GM23338 (cell line): ENCODE measurements around the gene TOR2A. TPM values are rescaled to one million over a fixed set of nuclear protein-coding genes. Genes with fewer than 3 reads are reported as not detected.
A peak's percentile ranks its signal among the peaks of the same experiment; 100 is the strongest.

Source experiments
- ATAC-seq: fragments of 200-7000 bp; cut with Tn5 transposase; 3 replicates; pipeline ENCODE4 v1.9.1; 2020
- DNase-seq: peaks from one replicate; pipeline ENCODE4 v3.0.0-alpha.2; 2015; ENCODE audit warnings: low spot score
- H2AFZ ChIP-seq: fragments of 200-600 bp; sonication (generic); 2 replicates; pipeline ENCODE4 v1.8.0; 2016; ENCODE audit warnings: antibody characterized with exemption, mild to moderate bottlenecking, moderate library complexity
- H3F3A ChIP-seq: fragments of 200-600 bp; sonication (generic); replicated peaks from 2 replicates; pipeline ENCODE4 v1.8.0; 2017; ENCODE audit warnings: antibody characterized with exemption, mixed run types, low read depth
- H3K27ac ChIP-seq: fragments of 200-600 bp; sonication (generic); 2 replicates; pipeline ENCODE4 v1.6.1; 2016; ENCODE audit warnings: low read depth
- H3K27me3 ChIP-seq: fragments of 200-600 bp; sonication (generic); 2 replicates; pipeline ENCODE4 v1.8.0; 2016; ENCODE audit warnings: mild to moderate bottlenecking, mixed run types, moderate library complexity; ENCODE audit not compliant: insufficient read depth
- H3K36me3 ChIP-seq: fragments of 200-600 bp; sonication (generic); 2 replicates; pipeline ENCODE4 v1.8.0; 2016; ENCODE audit warnings: mild to moderate bottlenecking; ENCODE audit not compliant: insufficient read depth
- H3K4me1 ChIP-seq: fragments of 200-600 bp; sonication (generic); 2 replicates; pipeline ENCODE4 v1.8.0; 2016; ENCODE audit warnings: mild to moderate bottlenecking, moderate library complexity; ENCODE audit not compliant: insufficient read depth
- H3K4me2 ChIP-seq: fragments of 200-600 bp; sonication (generic); 2 replicates; pipeline ENCODE4 v1.7.1; 2017; ENCODE audit warnings: mixed run types
- H3K4me3 ChIP-seq: fragments of 200-600 bp; sonication (generic); 2 replicates; pipeline ENCODE4 v1.6.1; 2016; ENCODE audit warnings: mixed run types
- H3K79me2 ChIP-seq: fragments of 200-600 bp; sonication (generic); replicated peaks from 2 replicates; pipeline ENCODE4 v1.8.0; 2017; ENCODE audit warnings: mild to moderate bottlenecking; ENCODE audit not compliant: insufficient read depth
- H3K9me2 ChIP-seq: fragments of 200-600 bp; sonication (generic); 2 replicates; pipeline ENCODE4 v1.8.0; 2017; ENCODE audit not compliant: insufficient read depth
- H4K20me1 ChIP-seq: fragments of 200-600 bp; sonication (generic); replicated peaks from 2 replicates; pipeline ENCODE4 v1.8.0; 2017; ENCODE audit warnings: mild to moderate bottlenecking; ENCODE audit not compliant: insufficient read depth
- H3K27ac Mint-ChIP-seq: 2 replicates; pipeline ENCODE4 v1.8.0; 2020; ENCODE audit warnings: inconsistent platforms, mild to moderate bottlenecking, moderate library complexity, mixed read lengths
- H3K27me3 Mint-ChIP-seq: 3 replicates; pipeline ENCODE4 v1.8.0; 2022; ENCODE audit warnings: low read depth, mild to moderate bottlenecking, moderate library complexity, mixed read lengths, inconsistent platforms; ENCODE audit not compliant: insufficient read depth, poor library complexity
- H3K36me3 Mint-ChIP-seq: 3 replicates; pipeline ENCODE4 v1.8.0; 2021; ENCODE audit warnings: low read depth, mild to moderate bottlenecking, inconsistent platforms, moderate library complexity, mixed read lengths
- H3K4me1 Mint-ChIP-seq: 3 replicates; pipeline ENCODE4 v1.8.0; 2020; ENCODE audit warnings: mild to moderate bottlenecking, inconsistent platforms, mixed read lengths
- H3K4me3 Mint-ChIP-seq: 3 replicates; pipeline ENCODE4 v1.8.0; 2021; ENCODE audit warnings: moderate library complexity, mild to moderate bottlenecking, inconsistent platforms, mixed read lengths
- H3K9me3 Mint-ChIP-seq: 3 replicates; pipeline ENCODE4 v1.8.0; 2020; ENCODE audit warnings: moderate library complexity, mild to moderate bottlenecking, inconsistent platforms, mixed read lengths
- CREB1 ChIP-seq: fragments of 250-450 bp; sonication (Bioruptor Pico); IDR thresholded peaks from 2 replicates; pipeline ENCODE4 v1.5.0; 2020; ENCODE audit warnings: low read depth, mild to moderate bottlenecking, moderate library complexity
- CTCF ChIP-seq, 2 experiments: fragments of 200-600 bp in 1 of 2; sonication (generic) in 1 of 2; conservative IDR thresholded peaks; 2 replicates each; pipeline versions ENCODE4 v1.5.1 to v1.6.1; 2016 to 2017; ENCODE audit warnings: antibody characterized with exemption in 2 of 2, low read depth in 2 of 2, mild to moderate bottlenecking in 2 of 2, moderate library complexity in 1 of 2
- ETS1 ChIP-seq: IDR thresholded peaks from 2 replicates; pipeline ENCODE4 v1.6.1; 2016; ENCODE audit warnings: antibody characterized with exemption
- EZH2phosphoT487 ChIP-seq: fragments of 200-600 bp; sonication (generic); IDR thresholded peaks from one replicate; pipeline ENCODE4 v1.8.1; 2018; ENCODE audit warnings: antibody characterized with exemption; ENCODE audit not compliant: unreplicated experiment
- JUNB ChIP-seq: IDR thresholded peaks from one replicate; pipeline ENCODE4 v1.6.1; 2016; ENCODE audit warnings: antibody characterized with exemption; ENCODE audit not compliant: unreplicated experiment
- POLR2AphosphoS5 ChIP-seq: IDR thresholded peaks from 2 replicates; pipeline ENCODE4 v1.6.1; 2016; ENCODE audit warnings: antibody characterized with exemption, low read depth
- REST ChIP-seq: IDR thresholded peaks from one replicate; pipeline ENCODE4 v1.6.1; 2018; ENCODE audit warnings: antibody characterized with exemption; ENCODE audit not compliant: unreplicated experiment
- ZNF114 ChIP-seq: fragments of 250-450 bp; sonication (Bioruptor Pico); IDR thresholded peaks from 2 replicates; pipeline ENCODE4 v1.5.0; 2020; ENCODE audit warnings: mild to moderate bottlenecking, moderate library complexity
- ZNF331 ChIP-seq: fragments of 250-450 bp; sonication (Bioruptor Pico); IDR thresholded peaks from 2 replicates; pipeline ENCODE4 v1.5.0; 2020; ENCODE audit warnings: low read depth, mild to moderate bottlenecking, moderate library complexity
- polyA plus RNA-seq: library from polyadenylated mRNA; unstranded; fragments of >200 nt; fragmentation: Nextera tagmentation; extraction: Ambion mirVana; gene quantifications from 2 replicates; pipeline ENCODE4 v1.2.1, GENCODE V29; 2016
- total RNA-seq: library from RNA; depleted of rRNA; stranded (reverse); fragments of >200 nt; shearing (Covaris generic); gene quantifications from 2 replicates; pipeline ENCODE4 v1.2.3, GENCODE V29; 2014

Gene TOR2A
- total and polyA plus RNA-seq, 2 experiments from 2014 or later: 14.4 to 23.5 TPM

- Histone ChIP-seq H3K27me3 (no peaks in the 10 kb centered on the region), H4K20me1 (no peaks in the 10 kb centered on the region), H3K4me3 (peak overlapping the region; percentile 82; the same call in 1 of the 2 replicates), H3K79me2 (no peaks in the 10 kb centered on the region), H3F3A (peaks cover 4% of the 10 kb centered on the region; the same call in 1 of the 2 replicates), H3K36me3 (no peaks in the 10 kb centered on the region), H3K9me2 (no peaks in the 10 kb centered on the region), H3K27ac (no peak overlapping the region), H3K4me2 (peak overlapping the region; percentile 85), H3K4me1 (peaks cover 14% of the 10 kb centered on the region), H2AFZ (peak overlapping the region; percentile 94; the same call in 1 of the 2 replicates)
- Mint-ChIP-seq H3K9me3 (no peaks in the 10 kb centered on the region), H3K36me3 (no peaks in the 10 kb centered on the region; the same call in 2 of the 3 replicates), H3K4me1 (peaks cover 28% of the 10 kb centered on the region), H3K4me3 (peak overlapping the region; percentile 76), H3K27ac (no peak overlapping the region), H3K27me3 (peaks cover 21% of the 10 kb centered on the region)
- DNase-seq (no peak), ATAC-seq (no peak)
- TF ChIP-seq CTCF (conservative IDR thresholded peaks at IDR 0.05; ENCODE audit: low read depth in 2 of 2): peak in 1 of 2 experiments; percentile 41; a peak in 2 of 4 replicates
- no peak for TF ChIP-seq EZH2phosphoT487
- no peak for TF ChIP-seq ZNF331 (CRISPR knock-in tag)
- TF ChIP-seq POLR2AphosphoS5: no peak
- no peak for TF ChIP-seq CREB1
These were observed 35.0 kb upstream of the TOR2A start for GRCh38 chr9:127769929-127770582.

DNA sequence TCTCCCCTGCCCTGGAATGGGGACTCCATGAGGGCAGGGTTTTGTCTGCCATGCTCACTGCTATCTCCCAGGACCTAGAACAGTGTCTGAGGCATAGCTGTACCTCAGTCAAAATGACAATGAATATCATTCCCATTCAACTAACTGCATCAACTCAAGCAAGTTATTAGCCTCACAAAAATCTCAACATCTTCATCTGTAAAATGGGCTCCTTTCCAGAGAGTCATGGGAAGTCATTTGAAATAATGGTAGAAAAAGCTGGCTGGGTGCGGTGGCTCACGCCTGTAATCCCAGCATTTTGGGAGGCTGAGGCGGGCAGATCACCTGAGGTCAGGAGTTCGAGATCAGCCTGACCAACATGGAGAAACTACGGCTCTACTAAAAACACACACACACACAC, 34.0 kb upstream of the TOR2A start:
- no peaks in the 10 kb centered on the region; the same call in 2 of the 3 replicates for H3K36me3 Mint-ChIP-seq
- Histone ChIP-seq H3F3A (peaks cover 4% of the 10 kb centered on the region; the same call in 1 of the 2 replicates), H3K27me3 (no peaks in the 10 kb centered on the region), H3K4me1 (peaks cover 14% of the 10 kb centered on the region), H3K79me2 (no peaks in the 10 kb centered on the region), H3K9me2 (no peaks in the 10 kb centered on the region), H3K4me2 (no peak overlapping the region), H4K20me1 (no peaks in the 10 kb centered on the region), H3K27ac (no peak overlapping the region), H3K4me3 (no peak overlapping the region), H2AFZ (no peak overlapping the region), H3K36me3 (no peaks in the 10 kb centered on the region)
- peaks cover 21% of the 10 kb centered on the region for H3K27me3 Mint-ChIP-seq
- no peak for ATAC-seq
- H3K4me3 Mint-ChIP-seq: no peak overlapping the region; the same call in 2 of the 3 replicates
- TF ChIP-seq CREB1 (no peak), CTCF (conservative IDR thresholded peaks at IDR 0.05; ENCODE audit: low read depth in 2 of 2) (no peak), JUNB (no peak), EZH2phosphoT487 (no peak), ZNF331 (CRISPR knock-in tag) (no peak), ETS1 (no peak), REST (no peak), ZNF114 (CRISPR knock-in tag) (no peak)
- H3K4me1 Mint-ChIP-seq: peaks cover 33% of the 10 kb centered on the region
- H3K27ac Mint-ChIP-seq: no peak overlapping the region
- DNase-seq: no peak
- H3K9me3 Mint-ChIP-seq: no peaks in the 10 kb centered on the region
